H9 (cell line): ENCODE results near the gene SIPA1L3. TPM values are rescaled to one million over a fixed set of nuclear protein-coding genes. Genes with fewer than 3 reads are reported as not detected.

Experiments used
- DNase-seq: peaks from one replicate; pipeline ENCODE4 v3.0.0-alpha.2; 2017
- H2AFZ ChIP-seq: one replicate; pipeline ENCODE4 v1.6.1; 2013; ENCODE audit warnings: mild to moderate bottlenecking, low read length, control low read depth, moderate library complexity
- H2AK5ac ChIP-seq: 2 replicates; pipeline ENCODE4 v1.6.1; 2013; ENCODE audit warnings: low read length, control low read depth, mixed read lengths; ENCODE audit not compliant: insufficient read length
- H2BK120ac ChIP-seq: one replicate; pipeline ENCODE4 v1.6.1; 2013; ENCODE audit warnings: low read depth, mild to moderate bottlenecking, low read length, control low read depth, inconsistent platforms; ENCODE audit not compliant: poor library complexity, severe bottlenecking
- H2BK12ac ChIP-seq: 2 replicates; pipeline ENCODE4 v1.6.1; 2013; ENCODE audit warnings: low read length, control low read depth, mixed read lengths, low read depth; ENCODE audit not compliant: insufficient read length
- H2BK15ac ChIP-seq: 2 replicates; pipeline ENCODE4 v1.6.1; 2013; ENCODE audit warnings: low read depth, low read length, control low read depth
- H2BK20ac ChIP-seq: one replicate; pipeline ENCODE4 v1.6.1; 2013; ENCODE audit warnings: low read depth, mild to moderate bottlenecking, low read length, control low read depth, inconsistent platforms; ENCODE audit not compliant: poor library complexity, severe bottlenecking
- H2BK5ac ChIP-seq: 2 replicates; pipeline ENCODE4 v1.6.1; 2013; ENCODE audit warnings: low read length, control low read depth, mixed read lengths; ENCODE audit not compliant: insufficient read length
- H3K14ac ChIP-seq: 2 replicates; pipeline ENCODE4 v1.6.1; 2013; ENCODE audit warnings: low read length, control low read depth; ENCODE audit not compliant: insufficient read depth
- H3K18ac ChIP-seq: 2 replicates; pipeline ENCODE4 v1.6.1; 2013; ENCODE audit warnings: low read depth, mild to moderate bottlenecking, mixed read lengths, low read length, control low read depth; ENCODE audit not compliant: insufficient read length
- H3K23ac ChIP-seq: 2 replicates; pipeline ENCODE4 v1.6.1; 2013; ENCODE audit warnings: low read length, control low read depth, mixed read lengths, low read depth; ENCODE audit not compliant: insufficient read length
- H3K23me2 ChIP-seq: 2 replicates; pipeline ENCODE4 v1.6.1; 2013; ENCODE audit warnings: low read depth, mild to moderate bottlenecking, mixed read lengths, low read length, control low read depth; ENCODE audit not compliant: insufficient read length, poor library complexity, severe bottlenecking
- H3K27ac ChIP-seq: 2 replicates; pipeline ENCODE4 v1.5.1; 2013; ENCODE audit warnings: low read length, control low read depth, mixed read lengths, low read depth; ENCODE audit not compliant: insufficient read length
- H3K27me3 ChIP-seq: 2 replicates; pipeline ENCODE4 v1.6.1; 2013; ENCODE audit warnings: low read length, control low read depth, inconsistent platforms; ENCODE audit not compliant: insufficient read depth
- H3K4ac ChIP-seq: 2 replicates; pipeline ENCODE4 v1.6.1; 2013; ENCODE audit warnings: low read depth, mild to moderate bottlenecking, control low read depth, inconsistent platforms, low read length, moderate library complexity
- H3K4me1 ChIP-seq: 2 replicates; pipeline ENCODE4 v1.6.1; 2013; ENCODE audit warnings: low read length, control low read depth, inconsistent platforms; ENCODE audit not compliant: insufficient read depth
- H3K4me2 ChIP-seq: 2 replicates; pipeline ENCODE4 v1.6.1; 2013; ENCODE audit warnings: low read length, control low read depth, mixed read lengths; ENCODE audit not compliant: insufficient read length, insufficient read depth
- H3K56ac ChIP-seq: 2 replicates; pipeline ENCODE4 v1.6.1; 2013; ENCODE audit warnings: low read depth, mild to moderate bottlenecking, mixed read lengths, low read length, control low read depth; ENCODE audit not compliant: insufficient read length
- H3K79me1 ChIP-seq: 2 replicates; pipeline ENCODE4 v1.6.1; 2013; ENCODE audit warnings: low read depth, mild to moderate bottlenecking, moderate library complexity, low read length, control low read depth, inconsistent platforms; ENCODE audit not compliant: insufficient read depth, poor library complexity, severe bottlenecking
- H3K79me2 ChIP-seq: 2 replicates; pipeline ENCODE4 v1.6.1; 2013; ENCODE audit warnings: low read length, control low read depth, inconsistent platforms; ENCODE audit not compliant: insufficient read depth
- H3K9ac ChIP-seq: 2 replicates; pipeline ENCODE4 v1.6.1; 2013; ENCODE audit warnings: low read length, control low read depth, mixed read lengths; ENCODE audit not compliant: insufficient read length; ENCODE audit errors: extremely low read depth
- H3K9me3 ChIP-seq: one replicate; pipeline ENCODE4 v1.6.1; 2013; ENCODE audit warnings: low read depth, low read length, inconsistent platforms; ENCODE audit not compliant: control insufficient read depth
- H3T11ph ChIP-seq: one replicate; pipeline ENCODE4 v1.6.1; 2013; ENCODE audit warnings: mild to moderate bottlenecking, low read length, control low read depth, inconsistent platforms
- H4K20me1 ChIP-seq: one replicate; pipeline ENCODE4 v1.6.1; 2013; ENCODE audit not compliant: control insufficient read depth, insufficient read length, insufficient read depth
- H4K5ac ChIP-seq: 2 replicates; pipeline ENCODE4 v1.6.1; 2013; ENCODE audit warnings: low read depth, mild to moderate bottlenecking, mixed read lengths, low read length, control low read depth; ENCODE audit not compliant: insufficient read length
- H4K8ac ChIP-seq: replicated peaks from 2 replicates; pipeline ENCODE4 v1.6.1; 2013; ENCODE audit warnings: low read length, control low read depth, mixed read lengths, low read depth; ENCODE audit not compliant: insufficient read length
- H4K91ac ChIP-seq: 2 replicates; pipeline ENCODE4 v1.6.1; 2013; ENCODE audit warnings: low read depth, mild to moderate bottlenecking, moderate library complexity, mixed read lengths, low read length, control low read depth; ENCODE audit not compliant: insufficient read length
- H3K27ac Mint-ChIP-seq, 3 experiments: 2 replicates in 2 of 3; 3 replicates in 1 of 3; pipeline ENCODE4 v1.8.0; 2020 to 2021; ENCODE audit warnings: mixed read lengths in 3 of 3, mild to moderate bottlenecking in 1 of 3, moderate library complexity in 1 of 3
- H3K27me3 Mint-ChIP-seq: 2 replicates; pipeline ENCODE4 v1.8.0; 2021; ENCODE audit warnings: low read depth, mild to moderate bottlenecking, moderate library complexity, mixed read lengths
- H3K36me3 Mint-ChIP-seq, 3 experiments: 2 replicates in 2 of 3; 3 replicates in 1 of 3; pipeline ENCODE4 v1.8.0; 2020 to 2021; ENCODE audit warnings: low read depth in 3 of 3, mixed read lengths in 3 of 3; ENCODE audit not compliant: insufficient read depth in 1 of 3
- H3K4me1 Mint-ChIP-seq, 2 experiments: 2 replicates each; pipeline ENCODE4 v1.8.0; 2020; ENCODE audit warnings: mixed read lengths in 2 of 2
- H3K4me3 Mint-ChIP-seq, 2 experiments: 2 replicates in 1 of 2; 3 replicates in 1 of 2; pipeline ENCODE4 v1.8.0; 2020 to 2021; ENCODE audit warnings: mild to moderate bottlenecking in 2 of 2, mixed read lengths in 2 of 2, moderate library complexity in 1 of 2
- H3K9me3 Mint-ChIP-seq, 2 experiments: 2 replicates in 1 of 2; 3 replicates in 1 of 2; pipeline ENCODE4 v1.8.0; 2020; ENCODE audit warnings: mild to moderate bottlenecking in 2 of 2, mixed read lengths in 2 of 2, moderate library complexity in 1 of 2
- WGBS: extraction: QIAGEN DNeasy Blood & Tissue Kit; methylation state at CpG from one replicate; pipeline ENCODE4 v1.1.7; 2013; ENCODE audit warnings: missing lambda C conversion rate, low lambda C conversion rate, mixed read lengths; ENCODE audit not compliant: insufficient read length; ENCODE audit errors: extremely low coverage; 5-methylcytosine and 5-hydroxymethylcytosine counted together
- total RNA-seq: library from RNA; stranded (reverse); gene quantifications from 2 replicates; pipeline ENCODE4 v1.2.1, GENCODE V29; 2021
- TF ChIP-seq, protein P1 (sequence below): fragments of 200-600 bp; sonication (generic); conservative IDR thresholded peaks from 3 replicates; pipeline ENCODE4 v1.8.0; 2021; ENCODE audit warnings: antibody characterized with exemption, mild to moderate bottlenecking

SIPA1L3 gene
- total RNA-seq, 1 experiment from 2014 or later, result 40.1 TPM

DNA sequence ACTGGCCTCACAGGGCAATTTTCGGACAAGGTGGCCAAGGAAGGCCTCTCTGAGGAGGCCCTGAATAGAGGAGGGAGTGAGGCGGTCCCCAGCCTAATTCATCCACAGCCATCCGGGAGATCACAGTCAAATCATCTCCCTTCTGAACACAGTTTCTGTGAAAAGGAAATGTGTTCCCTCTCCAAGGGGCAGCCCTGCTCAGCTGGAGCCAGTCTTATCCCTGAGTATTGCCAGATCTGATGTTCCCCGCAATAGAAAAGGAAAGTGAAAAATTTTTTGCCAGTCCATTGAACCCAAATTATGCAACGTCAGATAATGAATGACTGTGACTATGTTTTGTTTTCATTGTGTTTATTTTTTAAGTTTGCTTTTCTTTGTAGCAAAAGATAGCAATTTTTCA lies 125.9 kb downstream of the SIPA1L3 start:
- Histone ChIP-seq H2AFZ (no peak overlapping the region), H3K18ac (no peak overlapping the region), H4K91ac (no peak overlapping the region), H3K23me2 (no peaks in the 10 kb centered on the region), H4K5ac (no peak overlapping the region), H3K4ac (no peak overlapping the region), H2BK20ac (no peak overlapping the region), H3K9ac (no peak overlapping the region), H3K56ac (no peak overlapping the region), H3K4me1 (peaks cover 11% of the 10 kb centered on the region; the same call in 1 of the 2 replicates), H3K9me3 (no peaks in the 10 kb centered on the region), H2BK5ac (no peak overlapping the region), H3K79me1 (no peaks in the 10 kb centered on the region), H2BK15ac (no peak overlapping the region), H3K14ac (no peak overlapping the region), H3T11ph (no peak overlapping the region), H2BK12ac (peak overlapping the region; percentile 90), H2BK120ac (no peak overlapping the region), H3K4me2 (no peak overlapping the region), H3K27me3 (no peaks in the 10 kb centered on the region), H4K20me1 (no peaks in the 10 kb centered on the region), H3K23ac (no peak overlapping the region), H3K79me2 (peaks cover 3% of the 10 kb centered on the region; the same call in 1 of the 2 replicates), H2AK5ac (no peak overlapping the region), H3K27ac (no peak overlapping the region), H4K8ac (no peak overlapping the region)
- peaks cover 52 to 56% of the 10 kb centered on the region in 2 experiments for H3K4me1 Mint-ChIP-seq
- TF ChIP-seq, protein P1, sequence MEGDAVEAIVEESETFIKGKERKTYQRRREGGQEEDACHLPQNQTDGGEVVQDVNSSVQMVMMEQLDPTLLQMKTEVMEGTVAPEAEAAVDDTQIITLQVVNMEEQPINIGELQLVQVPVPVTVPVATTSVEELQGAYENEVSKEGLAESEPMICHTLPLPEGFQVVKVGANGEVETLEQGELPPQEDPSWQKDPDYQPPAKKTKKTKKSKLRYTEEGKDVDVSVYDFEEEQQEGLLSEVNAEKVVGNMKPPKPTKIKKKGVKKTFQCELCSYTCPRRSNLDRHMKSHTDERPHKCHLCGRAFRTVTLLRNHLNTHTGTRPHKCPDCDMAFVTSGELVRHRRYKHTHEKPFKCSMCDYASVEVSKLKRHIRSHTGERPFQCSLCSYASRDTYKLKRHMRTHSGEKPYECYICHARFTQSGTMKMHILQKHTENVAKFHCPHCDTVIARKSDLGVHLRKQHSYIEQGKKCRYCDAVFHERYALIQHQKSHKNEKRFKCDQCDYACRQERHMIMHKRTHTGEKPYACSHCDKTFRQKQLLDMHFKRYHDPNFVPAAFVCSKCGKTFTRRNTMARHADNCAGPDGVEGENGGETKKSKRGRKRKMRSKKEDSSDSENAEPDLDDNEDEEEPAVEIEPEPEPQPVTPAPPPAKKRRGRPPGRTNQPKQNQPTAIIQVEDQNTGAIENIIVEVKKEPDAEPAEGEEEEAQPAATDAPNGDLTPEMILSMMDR, result no peak
- H3K27me3 Mint-ChIP-seq, result no peaks in the 10 kb centered on the region
- no peak for DNase-seq
- WGBS, result no CpG with 5 or more reads among the region's 5 CpGs
- peak overlapping the region in 2 of 3 experiments; percentile 45 to 80; a peak in 4 of 7 replicates for H3K27ac Mint-ChIP-seq
- H3K36me3 Mint-ChIP-seq, result peaks cover 12 to 23% (median 15%) of the 10 kb centered on the region in 3 experiments
- no peak overlapping the region for H3K4me3 Mint-ChIP-seq
- H3K9me3 Mint-ChIP-seq, result no peaks in the 10 kb centered on the region
